ENCODE data around the gene SSH3. TPM values are rescaled to one million over a fixed set of nuclear protein-coding genes. Genes with fewer than 3 reads are reported as not detected.
"Not testable (repeated sequence)": the region's sequence is repeated elsewhere in the genome, so short reads cannot be mapped to it uniquely, and the experiment has no call there.

The SSH3 gene
- polyA plus RNA-seq, 2 donors: 38.6 to 55.6 TPM

DNA sequence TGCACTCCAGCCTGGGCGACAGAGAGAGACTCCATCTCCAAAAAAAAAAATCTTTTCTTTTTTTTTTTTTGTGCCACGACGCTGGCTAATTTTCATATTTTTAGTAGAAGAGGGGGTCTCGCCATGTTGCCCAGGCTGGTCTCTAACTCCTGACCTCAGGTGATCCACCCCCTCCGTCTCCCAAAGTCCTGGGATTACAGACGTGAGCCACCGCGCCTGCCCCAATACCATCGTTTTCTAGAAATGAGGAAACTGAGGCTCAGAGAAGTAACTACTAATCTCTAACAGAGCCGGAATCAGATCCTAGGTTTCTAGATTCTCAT, 13.5 kb downstream of the SSH3 start:
- H3K9me3 ChIP-seq (ENCODE audit: control insufficient read depth in 2 of 2, insufficient read depth in 1 of 2, low read depth in 1 of 2, low read length in 1 of 2): no peaks in the 10 kb centered on the region
- 0 to 1% methylated on average over 10 of the region's 10 CpGs for WGBS, 2 donors
- peak overlapping the region; percentile 93 to 99 for H3K27ac ChIP-seq (ENCODE audit: low read depth in 2 of 2, low read length in 1 of 2)
- H3K4me3 ChIP-seq (ENCODE audit: low read depth in 1 of 2, low read length in 2 of 2): peak overlapping the region; percentile 74 to 83
- H3K4me1 ChIP-seq (ENCODE audit: control insufficient read depth in 2 of 2, insufficient read depth in 2 of 2, low read length in 1 of 2): peaks cover 2 to 17% of the 10 kb centered on the region in 2 donors
- no peaks in the 10 kb centered on the region for H3K36me3 ChIP-seq (ENCODE audit: control insufficient read depth in 2 of 2, insufficient read depth in 2 of 2, low read length in 1 of 2)
- no peaks in the 10 kb centered on the region for H3K27me3 ChIP-seq (ENCODE audit: control insufficient read depth in 1 of 2, insufficient read depth in 2 of 2, low read length in 2 of 2)

DNA sequence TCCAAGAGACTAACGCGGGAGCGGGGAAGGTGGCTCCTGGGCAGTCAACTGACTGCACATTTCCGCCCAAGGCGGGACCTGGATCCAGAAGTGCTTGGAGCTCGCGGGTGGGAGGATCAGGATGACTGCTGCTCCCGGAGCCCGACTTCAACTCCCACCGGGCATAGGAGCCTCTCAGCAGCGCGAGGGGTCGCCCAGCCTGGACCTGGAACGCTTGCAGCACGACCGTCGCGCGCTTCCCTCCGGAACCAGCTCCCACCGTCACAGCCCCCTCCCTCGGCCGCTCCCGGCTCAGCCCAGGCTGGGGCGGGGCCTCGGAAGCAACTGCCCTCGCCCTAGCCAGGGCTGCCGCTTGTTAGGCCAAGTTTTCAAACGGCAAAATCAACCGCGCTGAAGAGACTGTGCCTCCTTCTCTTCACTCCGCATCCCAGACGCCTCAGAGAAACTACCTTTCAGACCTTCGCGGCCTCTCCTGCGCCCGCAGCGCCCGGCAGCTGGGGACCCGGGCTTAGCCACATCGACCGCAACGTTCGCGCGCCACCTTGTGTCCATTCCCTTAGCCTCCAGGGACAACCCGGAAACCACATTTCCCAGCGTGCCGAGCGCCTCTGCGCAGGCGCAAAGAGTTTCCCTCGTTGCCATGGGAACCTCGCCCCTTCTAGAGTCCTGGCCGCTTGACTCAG, 14.0 kb downstream of the SSH3 start:
- 0 to 1% methylated on average over 55 of the region's 55 CpGs for WGBS, 2 donors
- Histone ChIP-seq H3K9me3 (ENCODE audit: control insufficient read depth in 2 of 2, insufficient read depth in 1 of 2, low read depth in 1 of 2, low read length in 1 of 2) (no peaks in the 10 kb centered on the region), H3K4me1 (ENCODE audit: control insufficient read depth in 2 of 2, insufficient read depth in 2 of 2, low read length in 1 of 2) (peaks cover 2 to 12% of the 10 kb centered on the region in 2 donors)

GRCh38 chr11:67317888-67318555, 14.7 kb downstream of the SSH3 start:
- 0% methylated on average over 36 to 53 of the region's 53 CpGs for WGBS, 2 donors
- Histone ChIP-seq H3K36me3 (ENCODE audit: control insufficient read depth in 2 of 2, insufficient read depth in 2 of 2, low read length in 1 of 2) (peaks cover 0 to 4% of the 10 kb centered on the region in 2 donors), H3K9me3 (ENCODE audit: control insufficient read depth in 2 of 2, insufficient read depth in 1 of 2, low read depth in 1 of 2, low read length in 1 of 2) (no peaks in the 10 kb centered on the region), H3K27ac (ENCODE audit: low read depth in 2 of 2, low read length in 1 of 2) (peak overlapping the region; percentile 93 to 99), H3K27me3 (ENCODE audit: control insufficient read depth in 1 of 2, insufficient read depth in 2 of 2, low read length in 2 of 2) (no peaks in the 10 kb centered on the region), H3K4me3 (ENCODE audit: low read depth in 1 of 2, low read length in 2 of 2) (peak overlapping the region; percentile 74 to 83), H3K4me1 (ENCODE audit: control insufficient read depth in 2 of 2, insufficient read depth in 2 of 2, low read length in 1 of 2) (peaks cover 2 to 8% of the 10 kb centered on the region in 2 donors)

More for the DNA sequence above, 14.0 kb downstream of the SSH3 start:
- H3K36me3 ChIP-seq (ENCODE audit: control insufficient read depth in 2 of 2, insufficient read depth in 2 of 2, low read length in 1 of 2): no peaks in the 10 kb centered on the region
- H3K4me3 ChIP-seq (ENCODE audit: low read depth in 1 of 2, low read length in 2 of 2): peak overlapping the region; percentile 74 to 83
- H3K27me3 ChIP-seq (ENCODE audit: control insufficient read depth in 1 of 2, insufficient read depth in 2 of 2, low read length in 2 of 2): no peaks in the 10 kb centered on the region
- H3K27ac ChIP-seq (ENCODE audit: low read depth in 2 of 2, low read length in 1 of 2): peak overlapping the region; percentile 93 to 99

DNA sequence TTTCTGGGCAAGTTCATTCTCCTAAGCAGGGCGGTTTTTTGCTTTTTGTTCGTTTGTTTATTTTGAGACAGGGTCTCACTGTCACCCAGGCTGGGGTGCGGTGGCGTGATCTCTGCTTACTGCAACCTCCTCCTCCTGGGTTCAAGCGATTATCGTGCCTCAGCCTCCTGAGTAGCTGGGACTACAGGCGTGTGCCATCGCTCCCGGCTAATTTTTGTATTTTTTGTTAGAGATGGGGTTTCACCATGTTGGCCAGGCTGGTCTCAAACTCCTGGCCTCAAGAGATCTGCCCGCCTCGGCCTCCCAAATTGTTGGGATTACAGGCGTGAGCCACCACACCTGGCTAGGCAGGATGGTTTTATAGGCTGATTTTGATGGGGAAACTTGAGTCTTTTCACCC, 15.5 kb downstream of the SSH3 start:
- 86 to 87% methylated on average over 12 of the region's 12 CpGs for WGBS, 2 donors
- not testable (repeated sequence) for H3K4me1 ChIP-seq (ENCODE audit: control insufficient read depth in 2 of 2, insufficient read depth in 2 of 2, low read length in 1 of 2); H3K36me3 ChIP-seq (ENCODE audit: control insufficient read depth in 2 of 2, insufficient read depth in 2 of 2, low read length in 1 of 2); H3K27ac ChIP-seq (ENCODE audit: low read depth in 2 of 2, low read length in 1 of 2); H3K9me3 ChIP-seq (ENCODE audit: control insufficient read depth in 2 of 2, insufficient read depth in 1 of 2, low read depth in 1 of 2, low read length in 1 of 2); H3K27me3 ChIP-seq (ENCODE audit: control insufficient read depth in 1 of 2, insufficient read depth in 2 of 2, low read length in 2 of 2)
- peak overlapping the region in 1 of 2 donors; percentile 74 for H3K4me3 ChIP-seq (ENCODE audit: low read depth in 1 of 2, low read length in 2 of 2)

GRCh38 chr11:67320011-67320410, 16.7 kb downstream of the SSH3 start:
- H3K9me3 ChIP-seq (ENCODE audit: control insufficient read depth in 2 of 2, insufficient read depth in 1 of 2, low read depth in 1 of 2, low read length in 1 of 2): no peaks in the 10 kb centered on the region
- no peaks in the 10 kb centered on the region for H3K27me3 ChIP-seq (ENCODE audit: control insufficient read depth in 1 of 2, insufficient read depth in 2 of 2, low read length in 2 of 2)
- H3K4me1 ChIP-seq (ENCODE audit: control insufficient read depth in 2 of 2, insufficient read depth in 2 of 2, low read length in 1 of 2): peaks cover 0 to 2% of the 10 kb centered on the region in 2 donors
- 72 to 77% methylated on average over 3 of the region's 3 CpGs for WGBS, 2 donors
- no peak overlapping the region for H3K27ac ChIP-seq (ENCODE audit: low read depth in 2 of 2, low read length in 1 of 2)
- peaks cover 0 to 7% of the 10 kb centered on the region in 2 donors for H3K36me3 ChIP-seq (ENCODE audit: control insufficient read depth in 2 of 2, insufficient read depth in 2 of 2, low read length in 1 of 2)
- no peak overlapping the region for H3K4me3 ChIP-seq (ENCODE audit: low read depth in 1 of 2, low read length in 2 of 2)

DNA sequence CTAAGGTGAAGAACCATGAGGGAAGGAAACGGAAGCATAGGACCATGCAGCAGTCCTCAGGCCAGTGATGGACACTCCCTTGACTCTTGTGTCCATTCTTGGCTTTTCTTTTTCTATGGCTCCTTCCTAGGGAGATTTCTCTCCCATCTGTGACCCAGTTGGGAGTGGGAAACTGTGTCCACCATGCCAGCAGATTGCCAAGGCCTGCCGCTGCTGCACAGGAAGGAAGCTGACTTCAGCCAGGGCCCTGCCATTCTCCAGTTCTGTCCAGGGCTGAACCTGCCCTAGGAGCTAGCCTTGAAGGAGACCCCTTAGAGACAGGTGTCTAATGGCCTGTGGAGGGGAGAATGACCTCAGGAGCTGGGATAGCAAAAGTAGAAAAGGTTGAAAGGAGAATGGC, 17.4 kb downstream of the SSH3 start:
- Histone ChIP-seq H3K4me1 (ENCODE audit: control insufficient read depth in 2 of 2, insufficient read depth in 2 of 2, low read length in 1 of 2) (peaks cover 0 to 2% of the 10 kb centered on the region in 2 donors), H3K27me3 (ENCODE audit: control insufficient read depth in 1 of 2, insufficient read depth in 2 of 2, low read length in 2 of 2) (no peaks in the 10 kb centered on the region), H3K9me3 (ENCODE audit: control insufficient read depth in 2 of 2, insufficient read depth in 1 of 2, low read depth in 1 of 2, low read length in 1 of 2) (no peaks in the 10 kb centered on the region), H3K4me3 (ENCODE audit: low read depth in 1 of 2, low read length in 2 of 2) (no peak overlapping the region), H3K36me3 (ENCODE audit: control insufficient read depth in 2 of 2, insufficient read depth in 2 of 2, low read length in 1 of 2) (peaks cover 0 to 7% of the 10 kb centered on the region in 2 donors), H3K27ac (ENCODE audit: low read depth in 2 of 2, low read length in 1 of 2) (no peak overlapping the region)
- 91 to 93% methylated on average over 2 of the region's 2 CpGs for WGBS, 2 donors

- Histone ChIP-seq H3K9me3 (ENCODE audit: control insufficient read depth in 2 of 2, insufficient read depth in 1 of 2, low read depth in 1 of 2, low read length in 1 of 2) (no peaks in the 10 kb centered on the region), H3K36me3 (ENCODE audit: control insufficient read depth in 2 of 2, insufficient read depth in 2 of 2, low read length in 1 of 2) (peaks cover 0 to 7% of the 10 kb centered on the region in 2 donors), H3K27ac (ENCODE audit: low read depth in 2 of 2, low read length in 1 of 2) (no peak overlapping the region), H3K27me3 (ENCODE audit: control insufficient read depth in 1 of 2, insufficient read depth in 2 of 2, low read length in 2 of 2) (no peaks in the 10 kb centered on the region), H3K4me3 (ENCODE audit: low read depth in 1 of 2, low read length in 2 of 2) (no peak overlapping the region), H3K4me1 (ENCODE audit: control insufficient read depth in 2 of 2, insufficient read depth in 2 of 2, low read length in 1 of 2) (peaks cover 0 to 2% of the 10 kb centered on the region in 2 donors)
- WGBS, 2 donors: 85 to 86% methylated on average over 6 of the region's 6 CpGs
These were observed 18.1 kb downstream of the SSH3 start for GRCh38 chr11:67321313-67321871.

GRCh38 chr11:67322049-67322448, 18.7 kb downstream of the SSH3 start:
- no peaks in the 10 kb centered on the region for H3K9me3 ChIP-seq (ENCODE audit: control insufficient read depth in 2 of 2, insufficient read depth in 1 of 2, low read depth in 1 of 2, low read length in 1 of 2)
- peaks cover 0 to 2% of the 10 kb centered on the region in 2 donors for H3K4me1 ChIP-seq (ENCODE audit: control insufficient read depth in 2 of 2, insufficient read depth in 2 of 2, low read length in 1 of 2)
- 93 to 96% methylated on average over 3 of the region's 3 CpGs for WGBS, 2 donors
- peaks cover 0 to 7% of the 10 kb centered on the region in 2 donors for H3K36me3 ChIP-seq (ENCODE audit: control insufficient read depth in 2 of 2, insufficient read depth in 2 of 2, low read length in 1 of 2)
- H3K27me3 ChIP-seq (ENCODE audit: control insufficient read depth in 1 of 2, insufficient read depth in 2 of 2, low read length in 2 of 2): no peaks in the 10 kb centered on the region
- no peak overlapping the region for H3K27ac ChIP-seq (ENCODE audit: low read depth in 2 of 2, low read length in 1 of 2)
- no peak overlapping the region for H3K4me3 ChIP-seq (ENCODE audit: low read depth in 1 of 2, low read length in 2 of 2)

GRCh38 chr11:67323526-67323925, 20.2 kb downstream of the SSH3 start:
- Histone ChIP-seq H3K9me3 (ENCODE audit: control insufficient read depth in 2 of 2, insufficient read depth in 1 of 2, low read depth in 1 of 2, low read length in 1 of 2) (no peaks in the 10 kb centered on the region), H3K4me3 (ENCODE audit: low read depth in 1 of 2, low read length in 2 of 2) (no peak overlapping the region), H3K27ac (ENCODE audit: low read depth in 2 of 2, low read length in 1 of 2) (no peak overlapping the region), H3K36me3 (ENCODE audit: control insufficient read depth in 2 of 2, insufficient read depth in 2 of 2, low read length in 1 of 2) (peaks cover 0 to 7% of the 10 kb centered on the region in 2 donors), H3K27me3 (ENCODE audit: control insufficient read depth in 1 of 2, insufficient read depth in 2 of 2, low read length in 2 of 2) (no peaks in the 10 kb centered on the region), H3K4me1 (ENCODE audit: control insufficient read depth in 2 of 2, insufficient read depth in 2 of 2, low read length in 1 of 2) (peaks cover 0 to 2% of the 10 kb centered on the region in 2 donors)
- WGBS, 2 donors: 84 to 90% methylated on average over 7 of the region's 7 CpGs
